Astrocyte (in vitro differentiated cells and primary cell): Measurements from ENCODE around the gene RILPL1. TPM values are rescaled to one million over a fixed set of nuclear protein-coding genes. Genes with fewer than 3 reads are reported as not detected.
"Not testable (repeated sequence)": the region's sequence is repeated elsewhere in the genome, so short reads cannot be mapped to it uniquely, and the experiment has no call there.

Source experiments
- DNase-seq: peaks from one replicate; pipeline ENCODE4 v3.0.0-alpha.2; 2010; ENCODE audit warnings: low read depth
- FAIRE-seq: peaks from 2 replicates; lab custom pipeline; 2011; peaks lifted over from hg19 to GRCh38; lab: Jason Lieb, UNC
- H2AFZ ChIP-seq: 2 replicates; pipeline ENCODE4 v1.6.0; 2012; ENCODE audit warnings: low read depth, low read length, inconsistent platforms
- H3K27ac ChIP-seq: 2 replicates; pipeline ENCODE4 v1.5.1; 2011; ENCODE audit warnings: low read depth, low read length, inconsistent platforms
- H3K27me3 ChIP-seq: 2 replicates; pipeline ENCODE4 v1.6.0; 2011; ENCODE audit warnings: low read length, inconsistent platforms; ENCODE audit not compliant: insufficient read depth
- H3K36me3 ChIP-seq: 2 replicates; pipeline ENCODE4 v1.5.1; 2011; ENCODE audit warnings: low read length, inconsistent platforms; ENCODE audit not compliant: insufficient read depth
- H3K4me1 ChIP-seq: 2 replicates; pipeline ENCODE4 v1.5.1; 2011; ENCODE audit warnings: low read length, inconsistent platforms; ENCODE audit not compliant: insufficient read depth
- H3K4me2 ChIP-seq: 2 replicates; pipeline ENCODE4 v1.6.0; 2012; ENCODE audit warnings: low read length, inconsistent platforms
- H3K4me3 ChIP-seq: 2 replicates; pipeline ENCODE4 v1.5.1; 2011; ENCODE audit warnings: low read depth, mild to moderate bottlenecking, low read length, inconsistent platforms; ENCODE audit not compliant: insufficient read depth
- H3K79me2 ChIP-seq: 2 replicates; pipeline ENCODE4 v1.6.0; 2012; ENCODE audit warnings: mild to moderate bottlenecking, low read length, inconsistent platforms; ENCODE audit not compliant: insufficient read depth
- H3K9ac ChIP-seq: 2 replicates; pipeline ENCODE4 v1.6.0; 2012; ENCODE audit warnings: mild to moderate bottlenecking, low read length, inconsistent platforms
- H3K9me3 ChIP-seq: 2 replicates; pipeline ENCODE4 v1.5.1; 2012; ENCODE audit warnings: low read depth, mild to moderate bottlenecking, low read length, inconsistent platforms; ENCODE audit not compliant: insufficient read depth
- H4K20me1 ChIP-seq: 2 replicates; pipeline ENCODE4 v1.6.0; 2012; ENCODE audit warnings: low read length, inconsistent platforms; ENCODE audit not compliant: insufficient read depth
- H3K27ac Mint-ChIP-seq: one replicate; pipeline ENCODE4 v1.8.0; 2021; ENCODE audit warnings: mild to moderate bottlenecking, mixed read lengths; ENCODE audit not compliant: unreplicated experiment
- H3K27me3 Mint-ChIP-seq: one replicate; pipeline ENCODE4 v1.8.0; 2021; ENCODE audit warnings: low read depth, mixed read lengths; ENCODE audit not compliant: unreplicated experiment
- H3K36me3 Mint-ChIP-seq: one replicate; pipeline ENCODE4 v1.8.0; 2021; ENCODE audit warnings: low read depth, mixed read lengths; ENCODE audit not compliant: unreplicated experiment
- H3K4me1 Mint-ChIP-seq: one replicate; pipeline ENCODE4 v1.8.0; 2021; ENCODE audit warnings: low read depth, mixed read lengths; ENCODE audit not compliant: unreplicated experiment
- H3K4me3 Mint-ChIP-seq: one replicate; pipeline ENCODE4 v1.8.0; 2021; ENCODE audit warnings: mild to moderate bottlenecking, moderate library complexity, mixed read lengths; ENCODE audit not compliant: unreplicated experiment
- H3K9me3 Mint-ChIP-seq: one replicate; pipeline ENCODE4 v1.8.0; 2021; ENCODE audit warnings: mild to moderate bottlenecking, mixed read lengths; ENCODE audit not compliant: unreplicated experiment
- EZH2 ChIP-seq: IDR thresholded peaks from 2 replicates; pipeline ENCODE4 v1.6.1; 2012; ENCODE audit warnings: mild to moderate bottlenecking, low read length, inconsistent platforms; ENCODE audit not compliant: insufficient read depth
- total RNA-seq: library from RNA; stranded (reverse); gene quantifications from 2 replicates; pipeline ENCODE4 v1.2.1, GENCODE V29; 2021
- TF ChIP-seq, protein P1 (sequence below): IDR thresholded peaks from 2 replicates; pipeline ENCODE4 v1.5.1; 2011; ENCODE audit warnings: low read depth, mild to moderate bottlenecking, inconsistent platforms, low read length, moderate library complexity; ENCODE audit not compliant: insufficient read depth

The RILPL1 gene
- total RNA-seq, 1 donor from 2014 or later = 23.0 TPM

- Histone ChIP-seq H3K27ac (no peak overlapping the region), H4K20me1 (peaks cover 31% of the 10 kb centered on the region), H3K79me2 (peaks cover 55% of the 10 kb centered on the region), H3K4me3 (no peak overlapping the region), H3K9ac (no peak overlapping the region), H3K4me1 (no peaks in the 10 kb centered on the region), H3K36me3 (peaks cover 5% of the 10 kb centered on the region), H3K9me3 (no peaks in the 10 kb centered on the region), H3K27me3 (no peaks in the 10 kb centered on the region), H2AFZ (no peak overlapping the region), H3K4me2 (no peak overlapping the region)
- Mint-ChIP-seq H3K36me3 (peaks cover 15% of the 10 kb centered on the region), H3K9me3 (no peaks in the 10 kb centered on the region), H3K27me3 (no peaks in the 10 kb centered on the region), H3K4me3 (no peak overlapping the region), H3K27ac (no peak overlapping the region), H3K4me1 (no peaks in the 10 kb centered on the region)
- FAIRE-seq = no peak
- no peak for DNase-seq
- no peak for TF ChIP-seq EZH2
- TF ChIP-seq, protein P1, sequence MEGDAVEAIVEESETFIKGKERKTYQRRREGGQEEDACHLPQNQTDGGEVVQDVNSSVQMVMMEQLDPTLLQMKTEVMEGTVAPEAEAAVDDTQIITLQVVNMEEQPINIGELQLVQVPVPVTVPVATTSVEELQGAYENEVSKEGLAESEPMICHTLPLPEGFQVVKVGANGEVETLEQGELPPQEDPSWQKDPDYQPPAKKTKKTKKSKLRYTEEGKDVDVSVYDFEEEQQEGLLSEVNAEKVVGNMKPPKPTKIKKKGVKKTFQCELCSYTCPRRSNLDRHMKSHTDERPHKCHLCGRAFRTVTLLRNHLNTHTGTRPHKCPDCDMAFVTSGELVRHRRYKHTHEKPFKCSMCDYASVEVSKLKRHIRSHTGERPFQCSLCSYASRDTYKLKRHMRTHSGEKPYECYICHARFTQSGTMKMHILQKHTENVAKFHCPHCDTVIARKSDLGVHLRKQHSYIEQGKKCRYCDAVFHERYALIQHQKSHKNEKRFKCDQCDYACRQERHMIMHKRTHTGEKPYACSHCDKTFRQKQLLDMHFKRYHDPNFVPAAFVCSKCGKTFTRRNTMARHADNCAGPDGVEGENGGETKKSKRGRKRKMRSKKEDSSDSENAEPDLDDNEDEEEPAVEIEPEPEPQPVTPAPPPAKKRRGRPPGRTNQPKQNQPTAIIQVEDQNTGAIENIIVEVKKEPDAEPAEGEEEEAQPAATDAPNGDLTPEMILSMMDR = no peak
These were observed 68.4 kb downstream of the RILPL1 start for GRCh38 chr12:123465084-123465483.

DNA sequence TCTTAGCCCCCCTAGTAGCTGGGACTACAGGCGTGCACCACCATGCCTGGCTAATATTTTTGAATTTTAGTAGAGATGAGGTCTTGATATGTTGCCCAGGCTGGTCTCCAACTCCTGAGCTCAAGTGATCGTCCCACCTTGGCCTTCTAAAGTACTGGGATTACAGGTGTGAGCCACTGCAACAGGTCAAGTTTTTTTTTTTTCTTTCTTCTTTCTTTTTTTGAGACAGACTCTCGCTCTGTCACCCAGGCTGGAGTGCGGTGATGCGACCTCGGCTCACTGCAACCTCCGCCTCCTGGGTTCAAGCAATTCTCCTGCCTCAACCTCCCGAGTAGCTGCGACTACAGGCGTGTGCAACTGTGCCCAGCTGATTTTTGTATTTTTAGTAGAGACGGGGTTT is 70.3 kb downstream of the RILPL1 start:
- DNase-seq, H3K4me2 ChIP-seq, FAIRE-seq, H3K27me3 ChIP-seq, H3K9ac ChIP-seq, H2AFZ ChIP-seq, H3K4me3 Mint-ChIP-seq, H3K27me3 Mint-ChIP-seq, H3K27ac Mint-ChIP-seq, H3K9me3 Mint-ChIP-seq, H3K36me3 ChIP-seq, H3K4me1 Mint-ChIP-seq, H3K27ac ChIP-seq, H3K4me1 ChIP-seq, H3K9me3 ChIP-seq, H3K4me3 ChIP-seq: not testable (repeated sequence)
- peaks cover 15% of the 10 kb centered on the region for H3K36me3 Mint-ChIP-seq
- Histone ChIP-seq H4K20me1 (peaks cover 30% of the 10 kb centered on the region), H3K79me2 (peaks cover 59% of the 10 kb centered on the region)

GRCh38 chr12:123457980-123458779 is 75.3 kb downstream of the RILPL1 start, which contains the start of gene SNRNP35:
Gene SNRNP35 (plus strand): TSS chr12:123458139. CDS start chr12:123465541, 7,402 bp downstream.
- peak within 1 kb of the TSS; percentile 100 for H3K27ac Mint-ChIP-seq
- peak; percentile 67 for DNase-seq

More at GRCh38 chr12:123457980-123458779, 75.3 kb downstream of the RILPL1 start, which contains the start of gene SNRNP35:
- Histone ChIP-seq H3K4me3 (peak within 1 kb of the TSS; percentile 84), H3K4me1 (no peaks in the 10 kb centered on the region), H3K9ac (peak within 1 kb of the TSS; percentile 98), H3K4me2 (peak within 1 kb of the TSS; percentile 93), H3K36me3 (no peaks in the 10 kb centered on the region), H4K20me1 (no peaks in the 10 kb centered on the region), H3K27me3 (no peaks in the 10 kb centered on the region), H3K9me3 (no peaks in the 10 kb centered on the region), H2AFZ (peak within 1 kb of the TSS; percentile 99), H3K79me2 (peaks cover 32% of the 10 kb centered on the region), H3K27ac (peak within 1 kb of the TSS; percentile 99)
- no peak for TF ChIP-seq EZH2
- TF ChIP-seq, protein P1 = no peak
- Mint-ChIP-seq H3K4me1 (peaks cover 8% of the 10 kb centered on the region), H3K36me3 (no peaks in the 10 kb centered on the region), H3K27me3 (no peaks in the 10 kb centered on the region), H3K9me3 (no peaks in the 10 kb centered on the region), H3K4me3 (peak within 1 kb of the TSS; percentile 94)
- FAIRE-seq = no peak
